Duodenal mucosa (tissue), 2 donors: ENCODE results near the gene HSPA9.

Experiments used
- H3K27ac ChIP-seq: one replicate; pipeline ENCODE4 v1.7.0; 2013; ENCODE audit warnings: low read depth, low read length
- H3K27me3 ChIP-seq, 2 donors: one replicate each; pipeline ENCODE4 v1.7.0; 2013; ENCODE audit warnings: low read length in 2 of 2, control low read depth in 1 of 2; ENCODE audit not compliant: insufficient read depth in 2 of 2, control insufficient read depth in 1 of 2
- H3K36me3 ChIP-seq, 2 donors: one replicate each; pipeline ENCODE4 v1.7.0; 2013; ENCODE audit warnings: low read length in 2 of 2, control low read depth in 1 of 2; ENCODE audit not compliant: insufficient read depth in 2 of 2, control insufficient read depth in 1 of 2
- H3K4me1 ChIP-seq, 2 donors: one replicate each; pipeline ENCODE4 v1.7.0; 2013; ENCODE audit warnings: low read length in 2 of 2, control low read depth in 1 of 2; ENCODE audit not compliant: insufficient read depth in 2 of 2, control insufficient read depth in 1 of 2
- H3K4me3 ChIP-seq, 2 donors: one replicate each; pipeline ENCODE4 v1.7.0; 2013; ENCODE audit warnings: low read length in 2 of 2, low read depth in 1 of 2
- H3K9ac ChIP-seq, 2 donors: one replicate each; pipeline ENCODE4 v1.7.0; 2013; ENCODE audit warnings: low read length in 2 of 2, low read depth in 1 of 2
- H3K9me3 ChIP-seq, 2 donors: one replicate each; pipeline ENCODE4 v1.7.0; 2013; ENCODE audit warnings: low read length in 2 of 2, control low read depth in 1 of 2; ENCODE audit not compliant: control insufficient read depth in 1 of 2

The HSPA9 gene

DNA sequence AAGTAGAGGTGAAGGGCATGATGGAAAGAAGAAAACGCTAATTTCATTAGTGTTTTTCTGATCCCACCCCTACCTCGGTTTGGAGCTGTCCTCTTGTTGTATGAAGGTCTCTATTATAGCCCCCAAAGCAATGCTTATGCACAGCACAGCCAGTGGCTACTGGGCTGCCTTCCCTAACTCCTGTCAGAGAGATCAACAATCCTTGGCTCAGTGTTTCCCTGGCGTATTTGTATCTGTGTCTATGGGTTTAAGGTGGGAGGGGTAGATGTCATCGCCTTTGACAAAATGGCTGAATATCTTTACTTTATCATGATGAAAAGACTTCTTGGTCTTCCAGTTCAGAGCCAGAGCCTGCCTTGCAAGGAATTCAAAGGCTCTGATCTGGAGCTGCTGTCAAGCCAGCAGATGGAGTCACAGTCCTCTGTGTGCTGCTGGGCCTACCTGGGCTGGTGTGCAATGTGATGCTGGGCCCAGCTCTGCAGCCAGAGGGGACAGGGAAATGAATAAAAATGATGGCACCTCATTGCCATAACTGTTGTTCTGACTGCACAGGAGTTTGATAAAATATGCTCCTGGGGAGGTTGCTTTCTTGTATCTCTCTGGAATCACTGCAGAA lies 20.1 kb upstream of the HSPA9 start:
- H3K4me3 ChIP-seq = no peak overlapping the region
- H3K27me3 ChIP-seq = no peaks in the 10 kb centered on the region
- H3K9me3 ChIP-seq = no peaks in the 10 kb centered on the region
- H3K4me1 ChIP-seq = peaks cover 0 to 6% of the 10 kb centered on the region in 2 donors
- H3K9ac ChIP-seq = no peak overlapping the region
- H3K36me3 ChIP-seq = no peaks in the 10 kb centered on the region
- H3K27ac ChIP-seq = no peak overlapping the region

DNA sequence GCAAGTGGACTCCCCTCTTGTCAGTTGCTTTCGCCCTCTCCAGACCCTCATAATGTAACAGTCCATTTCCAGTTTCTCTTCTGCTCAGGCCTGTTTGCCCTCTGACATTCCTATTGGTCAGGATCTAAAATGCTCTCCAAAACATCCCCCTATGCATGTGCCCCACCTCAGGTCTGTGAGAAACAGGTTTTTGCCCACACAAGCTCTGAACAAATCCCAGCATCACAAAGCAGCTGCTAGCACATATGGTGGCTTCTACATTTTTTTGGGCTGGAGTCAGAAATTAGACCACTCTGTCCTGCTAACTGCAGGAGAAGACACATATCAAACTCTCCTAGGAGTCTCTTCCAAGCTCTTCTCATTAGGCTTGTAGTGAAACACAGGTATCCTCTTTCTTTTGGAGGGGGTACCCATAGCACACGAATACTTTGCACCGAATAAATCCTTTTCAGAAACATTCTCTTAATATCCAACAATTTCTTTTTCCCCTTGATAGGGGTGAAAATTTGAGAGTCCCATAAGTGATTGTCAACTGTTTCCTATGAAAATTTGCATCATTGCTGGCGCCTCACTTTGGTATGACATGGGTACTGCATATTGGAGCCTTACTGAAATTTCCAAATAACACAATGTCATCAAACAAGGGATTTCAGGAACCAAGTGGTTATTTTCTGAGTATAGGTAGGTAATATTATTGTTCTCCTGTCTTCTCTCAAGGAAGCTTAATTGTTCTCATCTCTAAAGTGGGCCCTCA lies 19.3 kb upstream of the HSPA9 start:
- H3K36me3 ChIP-seq = no peaks in the 10 kb centered on the region
- no peak overlapping the region for H3K27ac ChIP-seq
- H3K9ac ChIP-seq = no peak overlapping the region
- no peaks in the 10 kb centered on the region for H3K9me3 ChIP-seq
- no peaks in the 10 kb centered on the region for H3K27me3 ChIP-seq
- peaks cover 0 to 6% of the 10 kb centered on the region in 2 donors for H3K4me1 ChIP-seq
- H3K4me3 ChIP-seq = no peak overlapping the region

DNA sequence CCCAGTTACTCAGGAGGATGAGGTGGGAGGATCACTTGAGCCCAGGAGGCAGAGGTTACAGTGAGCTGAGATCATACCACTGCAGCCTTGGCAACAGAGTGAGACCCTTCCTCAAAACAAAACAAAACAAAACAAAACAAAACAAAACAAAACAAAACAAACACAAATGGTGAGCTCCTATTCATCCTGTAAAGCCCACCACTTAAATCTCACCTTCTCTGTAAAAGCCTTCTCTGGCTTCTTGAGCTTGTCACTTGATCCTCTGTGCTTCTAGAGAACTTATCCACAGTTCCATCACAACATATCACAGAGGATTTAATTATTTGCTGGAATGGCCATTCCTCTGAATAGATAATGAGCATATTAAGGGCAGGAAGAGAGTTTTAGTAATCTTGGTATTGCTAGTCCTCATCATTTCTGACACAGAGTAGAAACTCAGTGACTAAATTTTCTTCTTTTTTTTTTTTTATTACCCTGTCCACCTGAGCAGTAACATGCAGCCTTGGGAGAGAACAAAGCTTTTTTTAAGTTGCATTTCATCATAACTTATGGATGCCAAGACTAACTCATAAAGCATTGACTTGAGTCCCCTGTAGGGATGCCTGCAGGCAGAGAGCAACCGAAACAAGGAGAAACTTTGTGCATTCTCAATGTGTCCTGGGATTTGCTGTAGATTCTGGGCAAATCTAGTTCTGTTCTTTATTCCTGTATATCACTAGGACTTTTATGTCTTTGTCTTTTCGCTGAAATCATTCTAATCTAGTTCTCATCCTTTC lies 13.0 kb upstream of the HSPA9 start:
- Histone ChIP-seq H3K4me1 (peaks cover 0 to 12% of the 10 kb centered on the region in 2 donors), H3K27ac (no peak overlapping the region), H3K4me3 (no peak overlapping the region), H3K9ac (no peak overlapping the region), H3K9me3 (no peaks in the 10 kb centered on the region), H3K36me3 (no peaks in the 10 kb centered on the region), H3K27me3 (no peaks in the 10 kb centered on the region)

DNA sequence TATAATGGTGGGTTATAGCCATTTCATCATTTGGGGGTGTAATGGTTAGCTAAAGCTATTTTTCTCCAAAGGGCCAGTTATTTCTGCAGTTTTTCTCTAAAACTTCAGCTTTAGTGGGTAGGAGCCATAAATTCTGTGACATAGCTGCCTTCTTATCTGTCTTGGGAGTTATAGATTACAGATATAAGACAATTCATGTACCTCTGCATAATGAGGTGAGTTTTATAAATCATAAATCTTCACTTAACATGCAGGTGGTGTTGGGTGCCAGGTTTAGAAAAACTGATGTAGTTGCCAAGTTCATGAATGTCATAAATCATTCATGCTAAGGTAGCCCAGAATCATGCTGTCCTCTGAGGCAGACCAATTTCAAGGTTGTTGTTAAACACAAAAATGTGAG lies 10.0 kb upstream of the HSPA9 start:
- no peak overlapping the region for H3K27ac ChIP-seq
- H3K36me3 ChIP-seq = no peaks in the 10 kb centered on the region
- H3K4me1 ChIP-seq = peaks cover 0 to 12% of the 10 kb centered on the region in 2 donors
- no peak overlapping the region for H3K4me3 ChIP-seq
- no peak overlapping the region for H3K9ac ChIP-seq
- no peaks in the 10 kb centered on the region for H3K9me3 ChIP-seq
- no peaks in the 10 kb centered on the region for H3K27me3 ChIP-seq

DNA sequence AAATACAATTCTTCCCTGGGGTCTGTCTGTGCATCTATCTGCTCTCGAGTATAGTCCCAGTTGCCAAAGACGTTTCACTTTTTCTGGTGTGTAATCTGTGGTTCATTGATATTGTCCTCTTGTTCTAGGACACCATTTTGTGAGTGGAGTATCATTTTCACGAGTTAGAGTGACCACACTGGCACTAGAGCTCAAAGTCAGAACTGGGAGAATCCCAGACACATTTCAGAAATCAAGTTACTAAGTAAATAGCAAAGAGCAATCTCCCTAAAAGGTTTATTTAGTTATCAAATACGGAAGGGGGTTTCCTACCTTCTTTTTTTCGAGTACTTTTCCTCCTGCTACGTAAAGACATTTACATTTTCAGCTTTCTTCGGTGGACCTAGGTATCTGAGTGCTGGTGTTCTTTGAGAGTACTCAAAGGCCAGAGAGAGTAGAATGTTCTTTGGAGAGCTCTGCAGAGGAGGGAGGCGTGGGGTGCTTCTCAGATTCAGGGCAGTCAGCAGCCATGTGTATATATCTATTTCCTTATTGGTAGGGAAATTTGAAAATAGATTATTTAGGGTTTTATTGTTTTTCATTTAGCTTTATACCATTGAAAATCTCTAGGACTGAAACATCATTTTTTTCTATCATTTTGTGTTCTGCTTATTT lies 8.9 kb upstream of the HSPA9 start:
- Histone ChIP-seq H3K27ac (no peak overlapping the region), H3K36me3 (no peaks in the 10 kb centered on the region), H3K4me1 (peaks cover 3 to 12% of the 10 kb centered on the region in 2 donors), H3K9ac (no peak overlapping the region), H3K9me3 (no peaks in the 10 kb centered on the region), H3K27me3 (no peaks in the 10 kb centered on the region), H3K4me3 (no peak overlapping the region)

DNA sequence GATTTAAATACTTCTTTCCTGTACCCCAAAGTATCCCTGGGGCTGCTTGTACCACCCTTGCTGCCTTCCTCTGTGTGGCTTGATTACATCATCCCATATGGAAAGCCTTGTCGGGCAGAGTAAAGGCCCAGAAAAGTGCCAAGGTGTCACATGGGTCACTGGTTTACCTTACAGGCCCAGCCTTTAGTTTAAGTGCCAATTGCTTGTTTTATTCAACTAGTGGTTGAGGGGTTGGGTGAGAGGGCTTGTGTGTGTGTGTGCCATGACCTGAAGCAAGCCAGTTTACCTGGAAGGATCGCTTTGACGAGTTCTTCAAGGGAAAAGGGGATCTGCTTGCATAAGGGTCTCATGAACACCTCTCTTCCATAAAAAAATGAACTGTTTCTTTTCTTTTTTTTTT lies 7.8 kb upstream of the HSPA9 start:
- H3K4me1 ChIP-seq = peaks cover 3 to 12% of the 10 kb centered on the region in 2 donors
- no peaks in the 10 kb centered on the region for H3K36me3 ChIP-seq
- H3K27me3 ChIP-seq = no peaks in the 10 kb centered on the region
- no peaks in the 10 kb centered on the region for H3K9me3 ChIP-seq
- no peak overlapping the region for H3K9ac ChIP-seq
- H3K27ac ChIP-seq = no peak overlapping the region
- H3K4me3 ChIP-seq = no peak overlapping the region

DNA sequence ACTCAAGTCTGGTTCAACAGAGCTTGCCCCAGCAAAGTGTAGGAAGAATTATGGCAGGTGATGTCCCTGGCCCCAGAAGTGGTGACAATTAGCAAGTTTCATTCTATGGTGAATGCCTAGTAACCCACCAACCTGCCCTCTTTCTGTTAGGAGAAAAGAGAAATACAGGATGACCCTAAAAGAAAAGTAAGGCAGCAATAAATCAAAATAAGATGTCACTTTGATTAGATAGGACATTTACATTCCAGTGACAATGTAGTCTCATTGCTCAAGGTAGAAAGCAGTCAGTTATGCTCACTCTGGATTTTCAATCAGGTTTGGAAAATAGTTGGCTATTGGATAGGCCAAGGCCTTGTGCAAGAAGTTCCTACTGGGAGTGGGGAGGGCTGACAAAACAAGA lies 5.6 kb upstream of the HSPA9 start:
- Histone ChIP-seq H3K9me3 (no peaks in the 10 kb centered on the region), H3K27ac (no peak overlapping the region)

DNA sequence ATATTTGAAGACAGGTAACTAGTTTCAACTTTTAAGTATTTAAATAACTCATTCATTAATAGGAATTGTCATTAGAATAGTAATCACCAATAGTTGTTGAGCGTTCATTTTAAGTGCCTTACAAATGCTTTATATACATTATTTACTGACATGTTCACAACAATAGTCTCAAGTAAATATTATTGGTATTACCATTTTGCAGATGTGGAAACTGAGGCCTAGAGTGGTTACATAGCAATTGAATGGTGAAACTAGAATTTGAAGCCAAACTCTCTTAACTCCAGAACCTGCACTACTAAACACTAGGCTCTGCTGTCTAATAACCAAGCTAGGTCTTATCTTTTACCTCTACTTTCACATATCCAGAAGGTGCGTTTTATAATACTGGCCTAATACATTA lies 4.8 kb upstream of the HSPA9 start:
- Histone ChIP-seq H3K27me3 (no peaks in the 10 kb centered on the region), H3K27ac (no peak overlapping the region), H3K36me3 (no peaks in the 10 kb centered on the region), H3K9ac (no peak overlapping the region), H3K9me3 (no peaks in the 10 kb centered on the region), H3K4me3 (no peak overlapping the region), H3K4me1 (peaks cover 3% of the 10 kb centered on the region in 2 donors)

More for the DNA sequence above, 5.6 kb upstream of the HSPA9 start:
- Histone ChIP-seq H3K4me3 (no peak overlapping the region), H3K4me1 (peaks cover 3 to 11% of the 10 kb centered on the region in 2 donors), H3K9ac (no peak overlapping the region), H3K36me3 (no peaks in the 10 kb centered on the region), H3K27me3 (no peaks in the 10 kb centered on the region)

DNA sequence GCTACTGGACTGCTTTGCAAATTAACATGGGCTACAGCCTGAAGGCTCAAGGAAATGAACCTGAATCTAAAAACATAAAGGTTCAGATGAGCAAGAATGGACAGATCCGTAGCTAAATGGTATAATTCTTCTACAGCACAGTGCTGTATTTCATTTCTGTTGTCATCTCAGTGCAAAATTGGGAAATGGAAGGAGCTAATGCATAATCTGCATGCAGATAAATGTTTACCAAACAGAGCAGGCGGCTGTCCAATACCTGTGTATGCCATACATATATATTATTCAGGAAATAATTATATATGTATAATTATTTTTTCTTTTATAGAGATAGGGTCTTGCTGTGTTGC lies 4.3 kb upstream of the HSPA9 start:
- Histone ChIP-seq H3K9me3 (no peaks in the 10 kb centered on the region), H3K36me3 (no peaks in the 10 kb centered on the region), H3K9ac (no peak overlapping the region), H3K27me3 (no peaks in the 10 kb centered on the region), H3K4me3 (no peak overlapping the region), H3K4me1 (peaks cover 0 to 4% of the 10 kb centered on the region in 2 donors), H3K27ac (no peak overlapping the region)

DNA sequence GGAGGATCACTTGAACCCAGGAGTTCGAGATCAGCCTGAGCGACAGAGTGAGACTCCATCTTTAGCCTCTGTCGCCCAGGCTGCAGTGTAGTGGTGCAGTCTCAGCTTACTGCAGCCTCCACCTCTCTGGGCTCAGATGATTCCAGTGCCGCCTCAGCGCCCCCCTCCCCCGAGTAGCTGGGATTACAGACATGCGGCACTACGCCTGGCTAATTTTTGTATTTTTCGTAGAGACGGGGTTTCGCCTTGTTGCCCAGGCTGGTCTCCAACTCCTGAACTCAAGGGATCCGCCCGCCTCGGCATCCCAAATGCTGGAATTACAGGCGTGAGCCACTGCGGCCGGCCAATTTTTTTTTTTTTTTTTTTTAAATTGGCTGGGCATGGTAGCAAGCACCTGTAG lies 2.3 kb upstream of the HSPA9 start:
- H3K4me1 ChIP-seq = peaks cover 11 to 16% of the 10 kb centered on the region in 2 donors
- H3K27me3 ChIP-seq = no peaks in the 10 kb centered on the region
- no peak overlapping the region for H3K27ac ChIP-seq
- H3K9ac ChIP-seq = no peak overlapping the region
- H3K9me3 ChIP-seq = no peaks in the 10 kb centered on the region
- peaks cover 2 to 12% of the 10 kb centered on the region in 2 donors for H3K36me3 ChIP-seq
- no peak overlapping the region for H3K4me3 ChIP-seq
